Uterus (tissue), 2 donors: ENCODE results near the gene CPT1A.

ENCODE experiments used
- POLR2A ChIP-seq, 2 donors: fragments of 450-650 bp; IDR thresholded peaks; one replicate each; pipeline ENCODE4 v1.6.1; 2016; ENCODE audit warnings: antibody characterized with exemption in 2 of 2, mild to moderate bottlenecking in 1 of 2, moderate library complexity in 1 of 2
- TF ChIP-seq, protein P1 (sequence below), 4 experiments: fragments of 200-600 bp in 2 of 4; fragments of 450-650 bp in 2 of 4; sonication (generic) in 2 of 4; IDR thresholded peaks; one replicate each; pipeline ENCODE4 v1.5.1; 2016 to 2019; ENCODE audit warnings: antibody characterized with exemption in 4 of 4, mild to moderate bottlenecking in 2 of 4, moderate library complexity in 1 of 4

DNA sequence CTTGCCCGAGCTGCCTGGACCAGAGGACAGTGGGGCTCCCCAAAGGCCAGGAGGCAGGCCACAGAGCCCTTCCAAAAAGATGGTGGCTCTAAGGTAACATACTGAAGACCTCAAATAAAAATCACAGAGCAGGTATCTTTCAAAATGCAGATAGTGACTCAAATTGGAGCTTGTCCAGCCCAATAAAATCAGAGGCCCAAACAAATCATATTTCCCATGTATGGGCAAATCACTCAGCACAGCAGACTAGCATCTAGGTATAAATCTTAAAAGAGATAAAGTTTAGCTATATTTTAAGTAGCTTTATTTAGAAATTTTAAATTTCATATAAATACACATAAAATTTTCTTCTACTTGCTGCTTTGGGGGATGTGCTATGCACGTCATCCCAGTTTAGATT, 93.7 kb downstream of the CPT1A start:
- TF ChIP-seq, protein P1, sequence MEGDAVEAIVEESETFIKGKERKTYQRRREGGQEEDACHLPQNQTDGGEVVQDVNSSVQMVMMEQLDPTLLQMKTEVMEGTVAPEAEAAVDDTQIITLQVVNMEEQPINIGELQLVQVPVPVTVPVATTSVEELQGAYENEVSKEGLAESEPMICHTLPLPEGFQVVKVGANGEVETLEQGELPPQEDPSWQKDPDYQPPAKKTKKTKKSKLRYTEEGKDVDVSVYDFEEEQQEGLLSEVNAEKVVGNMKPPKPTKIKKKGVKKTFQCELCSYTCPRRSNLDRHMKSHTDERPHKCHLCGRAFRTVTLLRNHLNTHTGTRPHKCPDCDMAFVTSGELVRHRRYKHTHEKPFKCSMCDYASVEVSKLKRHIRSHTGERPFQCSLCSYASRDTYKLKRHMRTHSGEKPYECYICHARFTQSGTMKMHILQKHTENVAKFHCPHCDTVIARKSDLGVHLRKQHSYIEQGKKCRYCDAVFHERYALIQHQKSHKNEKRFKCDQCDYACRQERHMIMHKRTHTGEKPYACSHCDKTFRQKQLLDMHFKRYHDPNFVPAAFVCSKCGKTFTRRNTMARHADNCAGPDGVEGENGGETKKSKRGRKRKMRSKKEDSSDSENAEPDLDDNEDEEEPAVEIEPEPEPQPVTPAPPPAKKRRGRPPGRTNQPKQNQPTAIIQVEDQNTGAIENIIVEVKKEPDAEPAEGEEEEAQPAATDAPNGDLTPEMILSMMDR (IDR thresholded peaks at IDR 0.05) = no peak
- TF ChIP-seq POLR2A (IDR thresholded peaks at IDR 0.05) = no peak
